WI38 (cell line): ENCODE measurements around the gene MAGI1.

ENCODE experiments used
- H3K4me3 ChIP-seq: 2 replicates; pipeline ENCODE4 v1.5.1; 2011; ENCODE audit warnings: low read depth, mild to moderate bottlenecking, control low read depth, low read length
- CTCF ChIP-seq: IDR thresholded peaks from 2 replicates; pipeline ENCODE4 v1.5.1; 2012; ENCODE audit warnings: low read depth, mild to moderate bottlenecking, control low read depth, low read length

MAGI1 gene

DNA sequence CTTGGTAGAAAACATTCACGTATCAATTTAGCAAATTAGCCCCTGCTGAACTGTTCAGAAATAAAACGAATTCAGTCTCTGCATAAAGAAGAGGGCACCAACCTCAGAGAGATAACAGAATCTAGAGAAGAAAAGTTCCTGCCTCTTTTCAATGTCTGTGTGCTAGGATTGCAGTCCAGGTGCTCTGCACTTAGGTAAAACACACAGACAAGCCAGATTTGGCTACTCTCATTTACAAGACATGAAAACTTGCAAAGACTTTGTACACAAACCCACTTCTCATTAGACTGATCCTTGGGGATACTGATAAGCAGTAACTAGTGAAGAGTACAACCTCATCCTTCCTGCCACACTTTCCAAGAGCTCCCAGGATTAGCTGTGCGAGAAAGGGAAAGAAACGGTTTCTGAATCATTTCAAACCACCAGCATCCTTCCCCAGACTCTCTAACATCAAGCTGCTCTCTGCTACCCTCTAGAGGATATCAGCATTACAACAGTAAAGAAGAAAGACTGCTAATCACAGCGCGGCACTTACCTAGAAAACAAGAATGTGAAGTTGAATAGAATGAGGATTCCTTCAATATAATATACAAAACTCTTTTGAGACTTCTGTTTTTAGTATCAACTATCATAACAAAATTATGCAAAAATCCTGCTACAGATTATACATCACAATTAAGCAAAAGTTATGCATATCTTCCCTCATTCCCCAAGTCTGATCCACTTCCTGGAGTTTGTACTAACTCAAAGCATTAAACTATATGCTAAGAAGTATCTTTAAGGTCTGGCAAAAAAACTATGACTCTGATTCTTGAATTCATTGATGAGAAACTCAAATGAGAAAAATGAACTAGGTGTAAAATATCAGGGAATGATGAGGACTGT is 306.4 kb downstream of the MAGI1 start:
- no peak overlapping the region for H3K4me3 ChIP-seq
- peak; percentile 66 for TF ChIP-seq CTCF

- TF ChIP-seq CTCF: no peak
These were observed 308.3 kb downstream of the MAGI1 start for GRCh38 chr3:65730449-65730848.

DNA sequence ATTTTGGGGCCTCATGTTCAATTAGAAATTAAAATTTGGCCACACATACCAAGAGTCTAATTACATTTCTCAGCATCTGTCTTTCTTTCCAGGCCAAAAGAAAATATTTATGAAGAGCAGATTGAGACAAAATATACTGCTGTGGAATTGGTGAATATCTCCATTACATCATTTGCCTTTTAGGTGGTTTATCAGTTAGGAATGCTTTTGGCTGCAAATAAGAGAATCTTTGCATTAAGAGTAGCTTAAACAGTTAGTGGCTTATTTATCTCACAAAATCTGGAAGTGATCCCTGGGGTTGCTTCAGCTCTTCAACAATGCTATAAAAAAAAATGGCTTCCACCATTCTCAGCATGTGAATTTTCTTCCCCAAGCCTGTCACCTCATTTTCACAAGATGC is 308.7 kb downstream of the MAGI1 start:
- TF ChIP-seq CTCF: no peak
- H3K4me3 ChIP-seq: no peak overlapping the region

More at GRCh38 chr3:65730449-65730848, 308.3 kb downstream of the MAGI1 start:
- no peak overlapping the region for H3K4me3 ChIP-seq

DNA sequence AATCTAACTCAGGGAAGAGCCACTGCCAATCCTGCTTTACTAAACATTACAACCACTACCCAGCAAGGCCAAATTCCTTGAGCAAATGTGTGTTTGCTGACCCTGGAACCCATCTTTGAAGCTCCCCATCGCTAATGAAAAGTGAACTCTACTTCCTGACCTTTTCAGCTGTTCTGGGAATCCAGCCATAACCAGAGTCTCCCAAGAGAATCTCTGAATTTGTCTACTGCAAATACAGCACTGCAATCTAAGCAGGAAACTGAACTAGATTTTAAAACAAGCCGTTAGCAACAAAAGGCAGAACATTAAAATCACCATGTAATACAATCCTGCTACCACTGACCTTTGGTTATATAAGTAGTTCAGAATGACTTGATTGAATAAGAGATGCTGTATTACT is 309.2 kb downstream of the MAGI1 start:
- H3K4me3 ChIP-seq: no peak overlapping the region
- TF ChIP-seq CTCF: no peak

- no peak for TF ChIP-seq CTCF
- no peak overlapping the region for H3K4me3 ChIP-seq
These were observed 310.6 kb downstream of the MAGI1 start for GRCh38 chr3:65728138-65728537.

DNA sequence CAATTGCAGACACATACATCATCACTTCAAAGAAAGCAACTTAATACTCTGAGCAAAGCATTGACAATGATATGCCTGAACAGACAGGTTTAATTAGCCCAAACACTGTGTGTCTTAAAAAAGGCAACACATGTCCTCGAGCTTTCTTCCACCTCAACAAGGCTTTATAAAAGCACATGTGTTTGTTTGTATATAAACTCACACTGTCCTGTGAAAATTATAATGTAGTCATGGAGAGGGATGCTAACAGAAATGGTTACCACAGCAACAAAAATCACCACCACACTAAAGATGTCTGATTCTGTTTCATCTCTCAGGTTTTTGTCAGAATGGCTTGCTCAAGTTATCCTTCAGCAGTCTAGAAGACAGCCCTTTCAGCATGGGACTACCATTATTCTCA is 314.7 kb downstream of the MAGI1 start:
- TF ChIP-seq CTCF: no peak

GRCh38 chr3:65723011-65723410 is 315.7 kb downstream of the MAGI1 start:
- TF ChIP-seq CTCF: no peak

More for the DNA sequence above, 314.7 kb downstream of the MAGI1 start:
- no peak overlapping the region for H3K4me3 ChIP-seq

More at GRCh38 chr3:65723011-65723410, 315.7 kb downstream of the MAGI1 start:
- H3K4me3 ChIP-seq: no peak overlapping the region
